SH-SY5Y (cell line): ENCODE results near the gene LRRFIP2.

Source experiments
- GATA2 ChIP-seq: IDR thresholded peaks from 2 replicates; pipeline ENCODE4 v1.6.1; 2011; ENCODE audit warnings: mild to moderate bottlenecking, low read depth, low read length
- GATA3 ChIP-seq: IDR thresholded peaks from 2 replicates; pipeline ENCODE4 v1.6.1; 2011; ENCODE audit warnings: low read depth, mild to moderate bottlenecking, low read length, moderate library complexity

DNA sequence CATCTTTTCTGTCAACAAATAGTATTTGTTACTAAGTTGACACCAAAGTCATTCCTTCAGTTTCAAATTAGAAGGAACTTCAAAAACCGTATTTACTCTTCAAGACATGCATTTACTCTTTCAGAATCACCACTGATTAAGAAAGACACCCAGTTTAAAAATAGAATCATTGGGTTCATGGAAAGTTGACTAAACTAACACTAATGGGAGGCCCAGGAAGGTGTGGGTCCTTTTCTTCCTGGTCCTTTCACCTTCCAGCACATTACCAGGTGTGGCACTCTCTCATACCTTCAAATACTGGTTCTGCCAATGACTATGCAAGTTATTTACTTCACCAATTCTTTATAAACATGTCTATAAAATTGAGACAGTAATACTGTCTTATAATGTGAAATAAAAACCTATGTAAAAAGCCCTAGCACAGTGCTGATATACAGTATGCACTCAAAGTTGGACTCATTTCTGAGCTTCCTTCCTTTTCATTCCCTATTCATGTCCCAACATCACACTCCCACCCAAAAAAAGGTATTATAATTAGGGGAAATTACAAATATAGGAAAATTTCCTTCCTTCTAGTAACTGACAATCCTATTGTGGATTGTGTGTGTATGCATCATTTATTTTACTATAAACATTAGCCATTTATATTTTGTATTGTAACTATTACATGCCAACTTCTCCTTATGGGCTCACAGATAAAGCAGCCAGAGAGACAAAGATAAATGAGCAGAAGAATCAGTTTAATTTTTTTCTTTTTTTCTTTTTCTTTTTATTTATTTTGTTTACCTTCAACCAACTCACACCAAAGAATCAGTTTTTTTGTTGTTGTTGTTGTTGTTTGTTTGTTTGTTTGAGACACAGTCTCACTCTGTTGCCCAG, 48.9 kb downstream of the LRRFIP2 start:
- TF ChIP-seq GATA2 (no peak), GATA3 (no peak)
